ENCODE measurements around the gene TTLL9. TPM values are rescaled to one million over a fixed set of nuclear protein-coding genes. Genes with fewer than 3 reads are reported as not detected.
"Not testable (repeated sequence)": the region's sequence is repeated elsewhere in the genome, so short reads cannot be mapped to it uniquely, and the experiment has no call there.

Gene TTLL9
- total and polyA plus RNA-seq, 2 of the 13 experiments (the other 11 are each of a cell fraction or from before 2014, with no cell fraction given): not detected

GRCh38 chr20:31827059-31827458 lies 43.4 kb upstream of the TTLL9 start:
- Histone ChIP-seq H3K9ac (ENCODE audit: insufficient read depth, low read depth, low read length) (no peak overlapping the region), H3K79me2 (ENCODE audit: insufficient read depth, low read length) (no peaks in the 10 kb centered on the region), H3K27me3 (ENCODE audit: control insufficient read depth in 1 of 2, insufficient read depth in 2 of 2, low read length in 2 of 2) (peaks cover 12 to 54% of the 10 kb centered on the region in 2 experiments), H3K9me3 (ENCODE audit: low read length) (no peaks in the 10 kb centered on the region), H4K20me1 (ENCODE audit: insufficient read depth, low read length) (no peaks in the 10 kb centered on the region), H3K4me2 (ENCODE audit: low read depth, low read length) (no peak overlapping the region), H3K36me3 (replicated peaks in 1 of 2; ENCODE audit: control insufficient read depth in 1 of 2, insufficient read depth in 2 of 2, low read length in 2 of 2) (no peaks in the 10 kb centered on the region), H3K27ac (ENCODE audit: extremely low read length, insufficient read depth, low read length) (no peak overlapping the region), H3K4me3 (replicated peaks in 1 of 3; ENCODE audit: insufficient read depth in 1 of 3, low read depth in 2 of 3, low read length in 3 of 3) (no peak overlapping the region), H2AFZ (ENCODE audit: low read length) (no peak overlapping the region), H3K4me1 (ENCODE audit: insufficient read depth, low read length) (0 out of 2 replicates have a peak, but pooled peaks cover 7% of the 10 kb centered on the region)
- intact Hi-C loops (cut with micrococcal nuclease; ENCODE audit: unreplicated experiment) (loop anchor here (10.0 kb wide), 1 partner anchor 128 kb away; the partner anchor contains the start of gene PDRG1), in situ Hi-C loops (cut with HindIII; ENCODE audit: extremely low pct_ligation_motif_present, low pct_unique_long_range_greater_than_20kb) (loop anchor here (10.0 kb wide), 1 partner anchor 268 kb away; no protein-coding TSS in a partner anchor)
- FAIRE-seq (no peak), DNase-seq (ENCODE audit: low spot score) (no peak), ATAC-seq (no peak)
- 2% methylated on average over 2 of the region's 2 CpGs for WGBS (ENCODE audit: low lambda C conversion rate)
- POLR2A ChIA-PET: no interaction called here
- CTCF ChIA-PET (ENCODE audit: low intra/inter-chr PET ratio, low total read pairs): no interaction called here
- TF ChIP-seq SIN3B (IDR thresholded peaks at IDR 0.05; ENCODE audit: low read length) (no peak), CEBPB (IDR thresholded peaks at IDR 0.05; ENCODE audit: borderline replicate concordance, low read depth, low read length) (peak; percentile 66; the same call in 1 of the 2 replicates), YEATS2 (CRISPR knock-in tag; IDR thresholded peaks at IDR 0.05; ENCODE audit: borderline replicate concordance) (no peak), RXRB (CRISPR knock-in tag; IDR thresholded peaks at IDR 0.05; ENCODE audit: borderline replicate concordance) (no peak), MAFF (IDR thresholded peaks at IDR 0.05; ENCODE audit: low read depth, low read length) (no peak), FOXO4 (CRISPR knock-in tag; conservative IDR thresholded peaks at IDR 0.05) (no peak), ZNF205 (CRISPR knock-in tag; IDR thresholded peaks at IDR 0.05) (no peak)
- no TSS peak for BruUV-seq (replicated peaks)

DNA sequence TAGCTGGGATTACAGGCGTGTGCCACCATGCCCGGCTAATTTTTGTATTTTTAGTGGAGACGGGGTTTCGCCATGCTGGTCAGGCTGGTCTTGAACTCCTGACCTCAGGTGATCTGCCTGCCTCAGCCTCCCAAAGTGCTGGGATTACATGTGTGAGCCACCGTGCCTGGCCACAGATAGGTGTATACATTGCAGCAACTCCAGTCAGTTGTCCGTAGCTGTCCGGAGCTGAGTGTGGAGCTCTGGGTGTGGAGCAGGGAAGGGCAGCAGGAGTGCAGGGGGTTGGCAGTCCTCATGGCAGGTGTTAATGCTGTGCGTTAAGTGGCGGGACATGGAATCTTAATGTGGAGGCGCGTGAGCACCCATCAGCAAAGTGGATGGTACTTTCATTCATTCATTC lies 42.4 kb upstream of the TTLL9 start:
- H3K9me3 ChIP-seq (ENCODE audit: low read length); H3K4me1 ChIP-seq (ENCODE audit: insufficient read depth, low read length); H3K4me3 ChIP-seq (replicated peaks in 1 of 3; ENCODE audit: insufficient read depth in 1 of 3, low read depth in 2 of 3, low read length in 3 of 3); H3K27ac ChIP-seq (ENCODE audit: extremely low read length, insufficient read depth, low read length); ATAC-seq; H3K4me2 ChIP-seq (ENCODE audit: low read depth, low read length); H3K36me3 ChIP-seq (replicated peaks in 1 of 2; ENCODE audit: control insufficient read depth in 1 of 2, insufficient read depth in 2 of 2, low read length in 2 of 2); CTCF ChIA-PET (ENCODE audit: low intra/inter-chr PET ratio, low total read pairs); POLR2A ChIA-PET; H4K20me1 ChIP-seq (ENCODE audit: insufficient read depth, low read length); FAIRE-seq; H2AFZ ChIP-seq (ENCODE audit: low read length); H3K79me2 ChIP-seq (ENCODE audit: insufficient read depth, low read length); H3K9ac ChIP-seq (ENCODE audit: insufficient read depth, low read depth, low read length); BruUV-seq (replicated peaks); DNase-seq (ENCODE audit: low spot score): not testable (repeated sequence)
- in situ Hi-C loops (cut with HindIII; ENCODE audit: extremely low pct_ligation_motif_present, low pct_unique_long_range_greater_than_20kb) (loop anchor here (10.0 kb wide), 1 partner anchor 267 kb away; no protein-coding TSS in a partner anchor), intact Hi-C loops (cut with micrococcal nuclease; ENCODE audit: unreplicated experiment) (loop anchor here (10.0 kb wide), 1 partner anchor 127 kb away; the partner anchor contains the start of gene PDRG1)
- peaks cover 12 to 49% of the 10 kb centered on the region in 2 experiments for H3K27me3 ChIP-seq (ENCODE audit: control insufficient read depth in 1 of 2, insufficient read depth in 2 of 2, low read length in 2 of 2)
- 57% methylated on average over 11 of the region's 11 CpGs for WGBS (ENCODE audit: low lambda C conversion rate)

All from HepG2 (cell line).